Activated T-helper 9 cell treated with anti-CD3 and anti-CD28 coated beads, Interleukin-2, amount 50 U/mL, for 16 hours (primary cell): ENCODE data around the gene AAK1.
"Not testable (repeated sequence)": the region's sequence is repeated elsewhere in the genome, so short reads cannot be mapped to it uniquely, and the experiment has no call there.

ENCODE experiments used
- DNase-seq: peaks from one replicate; pipeline ENCODE4 v3.0.0-alpha.2; 2020; ENCODE audit warnings: low read depth

Gene AAK1

DNA sequence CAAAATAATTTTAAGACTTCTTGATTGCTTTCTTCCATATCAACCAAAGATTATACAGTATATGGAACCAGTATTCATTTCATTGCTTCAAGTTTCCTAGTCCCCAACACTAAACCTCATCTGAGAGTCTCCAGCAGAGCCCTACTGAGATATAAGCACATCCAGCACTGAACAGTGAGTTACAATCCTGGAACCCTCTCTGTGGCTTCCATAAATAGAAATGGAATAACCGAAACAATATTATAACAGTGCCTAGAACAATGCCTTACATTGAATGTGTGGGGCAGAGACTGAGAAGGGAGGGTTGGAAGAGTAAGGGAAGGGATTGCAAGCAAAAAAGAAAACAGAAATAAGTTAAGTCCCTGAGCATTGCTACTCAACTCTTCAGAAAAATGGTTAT lies 18.9 kb downstream of the AAK1 start:
- DNase-seq, result no peak

GRCh38 chr2:69624131-69624530 lies 19.4 kb downstream of the AAK1 start:
- no peak for DNase-seq

DNA sequence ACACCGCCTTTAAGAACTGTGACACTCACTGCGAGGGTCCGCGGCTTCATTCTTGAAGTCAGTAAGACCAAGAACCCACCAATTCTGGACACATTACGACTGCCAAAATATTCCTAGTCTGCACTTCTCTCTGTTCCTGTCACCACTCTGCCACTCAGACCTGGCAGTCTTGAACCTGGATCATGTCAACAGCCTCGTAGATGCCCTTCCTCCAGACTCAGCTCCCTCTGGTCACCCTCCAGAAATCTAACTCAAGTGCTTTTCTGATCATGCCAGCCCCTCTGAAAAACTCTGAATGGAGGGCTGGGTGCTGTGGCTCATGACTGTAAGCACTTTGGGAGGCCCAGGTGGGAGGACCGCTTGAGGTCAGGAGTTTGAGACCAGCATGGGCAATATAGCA lies 20.3 kb downstream of the AAK1 start:
- no peak for DNase-seq

- not testable (repeated sequence) for DNase-seq
Measured at GRCh38 chr2:69622805-69623204, 20.7 kb downstream of the AAK1 start.

- not testable (repeated sequence) for DNase-seq
Measured at GRCh38 chr2:69622017-69622540, 21.5 kb downstream of the AAK1 start.

DNA sequence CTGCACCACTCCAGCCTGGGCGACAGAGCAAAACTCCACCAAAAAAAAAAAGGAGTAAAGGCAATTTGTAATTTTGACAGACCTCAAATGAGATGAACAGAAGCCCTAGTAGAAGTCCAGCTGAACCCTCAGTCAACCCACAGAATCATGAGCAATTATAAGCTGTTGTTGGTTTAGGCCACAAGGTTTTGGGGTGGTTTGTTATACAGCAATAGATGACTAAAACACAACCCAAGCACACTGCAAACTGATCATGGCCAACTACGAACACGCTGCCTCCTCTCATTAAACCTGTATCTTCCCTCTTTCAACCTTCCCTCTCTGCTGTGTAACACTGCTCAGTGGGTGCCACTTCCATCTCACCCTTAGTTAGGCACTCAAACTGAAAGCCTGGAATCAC lies 22.1 kb downstream of the AAK1 start:
- no peak for DNase-seq

DNA sequence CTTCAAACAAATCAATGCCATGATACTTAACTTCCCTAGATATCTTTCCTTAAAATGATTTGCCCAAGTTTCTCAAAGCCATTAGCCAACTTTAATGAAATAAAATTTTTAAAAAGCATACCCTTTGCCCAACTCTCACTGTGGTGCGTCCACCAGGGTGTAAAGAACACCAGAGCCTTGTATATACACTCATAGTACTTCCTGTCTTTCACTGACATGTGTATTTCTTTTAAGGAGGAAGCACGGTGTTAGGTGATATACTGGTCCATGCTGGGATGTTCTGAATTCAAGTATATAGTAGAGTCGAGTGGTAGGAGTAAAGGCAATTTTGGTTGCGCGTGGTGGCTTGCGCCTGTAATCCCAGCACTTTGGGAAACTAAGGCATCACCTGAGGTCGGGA lies 22.7 kb downstream of the AAK1 start:
- no peak for DNase-seq

DNA sequence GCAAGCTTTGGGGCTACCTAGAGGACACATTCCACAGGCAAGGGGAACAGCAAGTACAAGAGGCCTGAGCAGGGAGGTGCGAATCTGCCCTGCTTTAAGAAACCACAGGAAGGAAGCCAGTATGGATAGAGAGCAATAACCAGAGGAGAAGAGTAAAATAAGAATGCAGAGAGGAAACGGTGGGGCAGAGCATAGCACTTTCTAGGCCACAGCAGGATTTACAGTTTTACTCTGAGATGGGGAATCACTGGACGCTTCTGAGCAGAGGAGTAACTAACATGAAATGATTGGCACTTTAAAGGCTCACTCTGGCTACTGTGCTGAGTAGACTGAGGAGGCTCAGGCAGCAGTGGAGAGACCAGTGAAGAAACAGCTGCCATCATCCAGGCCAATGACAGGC lies 23.8 kb downstream of the AAK1 start:
- no peak for DNase-seq

DNA sequence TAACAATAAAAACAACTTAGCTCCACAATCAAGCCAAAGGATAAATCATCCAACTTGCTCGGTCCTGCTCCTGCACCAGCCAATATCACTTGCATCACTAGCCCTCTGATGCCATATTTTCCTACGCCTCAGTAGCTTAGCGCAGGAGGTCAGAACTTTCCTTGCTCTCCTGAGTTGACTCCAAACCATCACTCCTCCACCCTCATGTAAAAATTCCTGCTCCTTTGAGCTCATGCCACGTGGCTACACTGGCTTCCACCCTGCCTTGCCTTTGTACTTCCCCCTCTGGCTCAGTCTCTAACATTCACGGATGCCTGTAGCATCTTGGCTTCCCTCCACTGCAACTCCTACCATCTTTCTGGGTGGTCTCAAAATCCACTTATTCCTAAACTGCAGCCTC lies 25.2 kb downstream of the AAK1 start:
- no peak for DNase-seq

GRCh38 chr2:69617744-69618143 lies 25.8 kb downstream of the AAK1 start:
- no peak for DNase-seq

- DNase-seq, result peak; percentile 19
Measured at GRCh38 chr2:69616755-69617154, 26.8 kb downstream of the AAK1 start.

- DNase-seq, result no peak
Measured at GRCh38 chr2:69615969-69616368, 27.6 kb downstream of the AAK1 start.

DNA sequence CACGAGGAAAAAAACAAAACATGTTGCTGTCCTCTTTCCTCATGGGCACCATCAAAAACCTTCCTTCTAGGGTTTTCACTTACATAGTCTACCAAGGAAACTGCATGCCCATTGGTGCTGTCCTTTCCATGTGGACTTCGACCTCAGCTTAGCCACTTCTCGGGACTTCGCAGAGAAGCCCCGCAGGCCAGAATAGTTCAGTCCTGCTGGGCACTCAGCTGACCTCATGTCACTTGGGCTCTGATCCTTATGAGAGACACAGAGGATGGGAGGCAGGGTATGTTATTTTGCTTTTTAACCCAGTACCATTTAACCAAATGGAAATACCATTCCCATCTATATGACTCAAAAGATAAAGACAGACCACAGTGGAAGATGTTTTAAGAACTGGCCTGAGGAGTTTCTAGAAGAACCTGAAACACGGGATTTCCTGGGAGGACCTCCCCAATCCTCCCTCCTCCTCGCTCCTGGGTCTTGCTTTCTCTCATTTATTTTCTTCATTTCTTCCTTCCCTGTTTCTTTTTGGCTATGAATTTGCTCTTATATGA lies 28.4 kb downstream of the AAK1 start:
- DNase-seq, result no peak

DNA sequence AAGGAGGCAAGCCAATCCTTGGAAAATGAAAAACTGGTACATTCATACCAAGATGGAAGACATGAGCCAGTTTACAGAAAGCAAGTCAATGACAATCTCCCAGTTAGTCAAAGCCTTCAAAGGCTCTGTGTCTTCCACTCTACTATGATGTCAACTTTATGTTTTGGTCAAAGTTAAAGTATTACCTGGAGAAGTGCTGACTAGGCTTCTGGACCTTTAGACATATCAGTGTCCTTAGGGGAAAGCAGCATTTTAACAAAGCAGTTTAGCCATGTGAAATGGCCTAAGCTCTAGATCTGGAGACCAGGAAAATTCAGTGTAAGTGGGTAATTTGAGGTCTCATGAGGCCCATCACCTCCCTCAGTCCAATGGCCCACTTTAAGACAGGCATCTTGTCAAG lies 30.8 kb downstream of the AAK1 start:
- DNase-seq, result no peak

GRCh38 chr2:69612200-69612599 lies 31.3 kb downstream of the AAK1 start:
- DNase-seq, result no peak

DNA sequence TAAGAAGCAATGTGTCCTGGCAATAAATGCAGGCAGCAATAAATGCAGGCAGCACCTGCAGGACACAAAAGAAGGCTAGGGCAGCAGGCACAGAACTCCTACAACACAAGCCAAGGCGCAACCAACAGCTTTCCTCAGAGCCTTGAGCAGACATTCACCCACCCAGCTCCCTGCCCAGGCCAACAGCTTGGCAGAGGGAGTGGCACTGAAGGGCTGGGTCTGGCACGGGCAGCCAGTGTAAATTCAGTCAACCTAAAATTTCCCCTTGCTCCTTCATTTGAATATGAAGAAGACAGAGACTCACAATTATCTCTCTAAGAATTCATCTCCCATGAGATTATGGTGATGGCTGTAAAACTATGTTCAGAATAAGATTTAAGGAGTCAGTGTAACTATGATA lies 35.4 kb downstream of the AAK1 start:
- DNase-seq, result no peak

GRCh38 chr2:69606771-69607170 lies 36.8 kb downstream of the AAK1 start:
- not testable (repeated sequence) for DNase-seq

- no peak for DNase-seq
Measured at GRCh38 chr2:69605284-69605683, 38.3 kb downstream of the AAK1 start.

DNA sequence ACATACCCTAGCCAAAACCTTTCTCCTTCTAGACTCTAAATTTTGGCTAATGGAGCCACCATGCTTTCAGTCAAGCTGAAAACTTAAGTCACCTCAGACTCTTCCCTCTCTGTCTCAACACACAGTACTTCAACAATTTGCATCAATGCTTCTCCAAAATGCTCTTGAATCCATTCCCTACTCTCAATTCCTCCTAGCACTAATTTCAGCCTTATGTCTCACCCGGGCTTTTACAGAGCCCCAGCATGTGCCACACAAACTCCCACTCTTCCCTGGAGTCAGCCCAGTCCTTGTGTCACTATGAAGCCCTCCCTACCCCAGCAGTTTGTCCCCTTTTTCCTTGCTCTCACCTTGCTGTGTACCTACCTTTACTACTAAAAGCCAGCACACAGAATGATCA lies 38.7 kb downstream of the AAK1 start:
- no peak for DNase-seq

- no peak for DNase-seq
Measured at GRCh38 chr2:69604026-69604678, 39.4 kb downstream of the AAK1 start.

GRCh38 chr2:69603146-69603743 lies 40.3 kb downstream of the AAK1 start:
- DNase-seq, result no peak

- no peak for DNase-seq
Measured at GRCh38 chr2:69601179-69601612, 42.3 kb downstream of the AAK1 start.

GRCh38 chr2:69600425-69600824 lies 43.1 kb downstream of the AAK1 start:
- no peak for DNase-seq
